GM12878 (cell line): ENCODE data around the gene NGFR. TPM values are rescaled to one million over a fixed set of nuclear protein-coding genes. Genes with fewer than 3 reads are reported as not detected.

Source experiments
- GABPA ChIP-seq: IDR thresholded peaks from 2 replicates; pipeline ENCODE4 v1.6.1; 2014; ENCODE audit warnings: antibody characterized with exemption, low read depth, mild to moderate bottlenecking, inconsistent platforms
- IKZF1 ChIP-seq: fragments of 450-650 bp; conservative IDR thresholded peaks from 2 replicates; pipeline ENCODE4 v1.6.1; 2017; ENCODE audit warnings: antibody characterized with exemption, mild to moderate bottlenecking
- MEF2B ChIP-seq: fragments of 450-650 bp; IDR thresholded peaks from 2 replicates; pipeline ENCODE4 v1.6.1; 2018; ENCODE audit warnings: mild to moderate bottlenecking, moderate library complexity; ENCODE audit not compliant: partially characterized antibody, poor library complexity, severe bottlenecking
- PAX8 ChIP-seq: fragments of 450-650 bp; IDR thresholded peaks from 2 replicates; pipeline ENCODE4 v1.6.1; 2017; ENCODE audit warnings: mild to moderate bottlenecking, moderate library complexity
- USF2 ChIP-seq: IDR thresholded peaks from 2 replicates; pipeline ENCODE4 v1.6.1; 2011; ENCODE audit warnings: low read depth, low read length, improper control_type of control experiment, borderline replicate concordance
- ZBTB40 ChIP-seq: fragments of 450-650 bp; IDR thresholded peaks from 2 replicates; pipeline ENCODE4 v1.6.1; 2016; ENCODE audit warnings: mild to moderate bottlenecking, moderate library complexity, borderline replicate concordance
- ZZZ3 ChIP-seq: IDR thresholded peaks from 2 replicates; pipeline ENCODE4 v1.6.1; 2011; ENCODE audit warnings: low read depth; ENCODE audit not compliant: control insufficient read depth, insufficient read length
- polyA plus RNA-seq, 11 experiments: library from polyadenylated mRNA; depleted of rRNA in 4 of 11; unstranded in 6 of 11; stranded (reverse) in 5 of 11; fragments of >200 nt; fragmentation: Nextera tagmentation in 4 of 11; fragmentation: Illumina TruSeq in 1 of 11; extraction: Ambion mirVana in 4 of 11; extraction: Trizol in 1 of 11; gene quantifications; 1 replicate in 1 of 11; 2 replicates in 10 of 11; pipeline versions ENCODE4 v1.2.1 to v1.2.3, GENCODE V29; 2011 to 2016; ENCODE audit warnings: inconsistent platforms in 2 of 11, missing spikeins in 2 of 11, low read depth in 1 of 11
- total RNA-seq, 4 experiments: library from RNA; depleted of rRNA in 3 of 4; stranded (reverse); fragments of >200 nt in 3 of 4; fragmentation: Illumina TruSeq in 1 of 4; extraction: Trizol in 1 of 4; gene quantifications; 2 replicates each; pipeline versions ENCODE4 v1.2.1 to v1.2.3, GENCODE V29; 2013 to 2021
- TF ChIP-seq, protein P1 (sequence below): fragments of 450-650 bp; IDR thresholded peaks from 2 replicates; pipeline ENCODE4 v1.6.1; 2016; ENCODE audit warnings: mild to moderate bottlenecking

The NGFR gene
- total and polyA plus RNA-seq, 10 of the 15 experiments (the other 5 are each of a cell fraction or from before 2014, with no cell fraction given), result 0.05 to 0.28 (median 0.08) TPM; not detected in 1

GRCh38 chr17:49555495-49556222, 60.6 kb downstream of the NGFR start (continued):
- no peak for TF ChIP-seq ZBTB40
- no peak for TF ChIP-seq ZZZ3
- TF ChIP-seq USF2, result no peak
- TF ChIP-seq GABPA, result no peak
- no peak for TF ChIP-seq IKZF1
- TF ChIP-seq MEF2B, result no peak
- TF ChIP-seq PAX8, result no peak
- TF ChIP-seq, protein P1, sequence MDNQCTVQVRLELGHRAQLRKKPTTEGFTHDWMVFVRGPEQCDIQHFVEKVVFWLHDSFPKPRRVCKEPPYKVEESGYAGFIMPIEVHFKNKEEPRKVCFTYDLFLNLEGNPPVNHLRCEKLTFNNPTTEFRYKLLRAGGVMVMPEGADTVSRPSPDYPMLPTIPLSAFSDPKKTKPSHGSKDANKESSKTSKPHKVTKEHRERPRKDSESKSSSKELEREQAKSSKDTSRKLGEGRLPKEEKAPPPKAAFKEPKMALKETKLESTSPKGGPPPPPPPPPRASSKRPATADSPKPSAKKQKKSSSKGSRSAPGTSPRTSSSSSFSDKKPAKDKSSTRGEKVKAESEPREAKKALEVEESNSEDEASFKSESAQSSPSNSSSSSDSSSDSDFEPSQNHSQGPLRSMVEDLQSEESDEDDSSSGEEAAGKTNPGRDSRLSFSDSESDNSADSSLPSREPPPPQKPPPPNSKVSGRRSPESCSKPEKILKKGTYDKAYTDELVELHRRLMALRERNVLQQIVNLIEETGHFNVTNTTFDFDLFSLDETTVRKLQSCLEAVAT, result no peak
- TF ChIP-seq, all 136 proteins: peak for 0
